HG02571 (cell line): Measurements from ENCODE around the gene TRPT1.

ENCODE experiments used
- ATAC-seq: cut with Tn5 transposase; IDR thresholded peaks from one replicate; pipeline ENCODE4 v1.9.1; 2021; ENCODE audit warnings: mild to moderate bottlenecking, moderate library complexity; ENCODE audit not compliant: unreplicated experiment

TRPT1 gene

DNA sequence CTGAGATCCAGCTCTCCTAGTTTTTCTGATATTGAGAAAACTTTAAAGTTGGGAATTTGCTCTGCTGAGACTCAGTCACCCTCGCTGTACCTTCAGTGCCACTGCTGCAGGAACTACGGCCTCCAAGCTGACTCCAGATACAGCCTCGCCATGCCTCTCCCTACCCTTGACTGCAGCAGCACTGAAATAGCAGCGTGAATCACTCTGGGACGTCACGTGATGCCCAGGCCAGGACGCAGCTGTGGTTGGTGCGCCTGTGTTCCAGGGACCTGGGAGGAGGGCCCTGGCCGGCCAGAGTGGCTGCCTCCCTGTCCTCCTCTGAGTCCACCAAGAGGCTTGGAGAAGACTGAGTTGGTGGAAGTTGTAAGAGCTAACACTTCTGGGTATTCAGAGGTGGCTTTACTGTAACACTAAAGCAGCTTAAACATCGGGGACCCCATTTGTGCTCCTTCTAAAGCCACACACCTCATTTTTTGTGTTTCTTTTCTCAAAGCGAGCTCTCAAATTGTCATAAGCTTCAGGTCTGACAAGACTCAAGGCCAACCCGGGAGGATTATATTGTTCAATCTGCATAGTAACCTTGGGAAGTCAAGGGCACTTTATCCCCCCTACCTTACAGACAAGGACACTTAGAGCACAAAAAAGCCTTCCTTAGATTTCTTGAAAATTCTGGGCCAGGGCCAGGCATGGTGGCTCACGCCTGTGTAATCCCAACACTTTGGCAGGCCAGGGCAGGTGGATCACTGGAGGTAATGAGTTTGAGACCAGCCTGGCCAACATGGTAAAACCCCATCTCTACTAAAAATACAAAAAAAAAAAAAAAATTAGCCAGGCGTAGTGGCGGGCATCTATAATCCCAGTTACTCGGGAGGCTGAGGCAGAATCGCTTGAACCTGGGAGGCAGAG, 44.2 kb downstream of the TRPT1 start:
- ATAC-seq, result no peak

DNA sequence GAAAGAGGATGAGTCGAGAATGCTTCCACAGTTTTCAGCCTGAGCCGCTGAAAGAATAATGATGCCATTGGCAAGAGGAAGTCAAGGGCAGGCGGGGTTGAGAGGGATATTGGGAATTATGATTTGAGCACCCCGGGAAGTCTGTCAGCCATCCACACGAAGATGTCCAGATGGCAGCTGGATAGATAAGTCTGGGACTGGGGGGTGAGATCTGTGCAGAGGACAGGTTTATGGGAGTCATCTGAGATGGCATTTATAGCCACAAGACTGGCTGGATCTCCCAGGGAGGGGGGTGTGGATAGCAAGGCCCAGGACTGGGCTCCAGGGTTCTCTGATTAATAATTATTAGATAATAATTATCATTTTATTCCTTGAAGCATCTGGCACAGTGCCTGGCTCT, 45.1 kb downstream of the TRPT1 start:
- ATAC-seq, result no peak

DNA sequence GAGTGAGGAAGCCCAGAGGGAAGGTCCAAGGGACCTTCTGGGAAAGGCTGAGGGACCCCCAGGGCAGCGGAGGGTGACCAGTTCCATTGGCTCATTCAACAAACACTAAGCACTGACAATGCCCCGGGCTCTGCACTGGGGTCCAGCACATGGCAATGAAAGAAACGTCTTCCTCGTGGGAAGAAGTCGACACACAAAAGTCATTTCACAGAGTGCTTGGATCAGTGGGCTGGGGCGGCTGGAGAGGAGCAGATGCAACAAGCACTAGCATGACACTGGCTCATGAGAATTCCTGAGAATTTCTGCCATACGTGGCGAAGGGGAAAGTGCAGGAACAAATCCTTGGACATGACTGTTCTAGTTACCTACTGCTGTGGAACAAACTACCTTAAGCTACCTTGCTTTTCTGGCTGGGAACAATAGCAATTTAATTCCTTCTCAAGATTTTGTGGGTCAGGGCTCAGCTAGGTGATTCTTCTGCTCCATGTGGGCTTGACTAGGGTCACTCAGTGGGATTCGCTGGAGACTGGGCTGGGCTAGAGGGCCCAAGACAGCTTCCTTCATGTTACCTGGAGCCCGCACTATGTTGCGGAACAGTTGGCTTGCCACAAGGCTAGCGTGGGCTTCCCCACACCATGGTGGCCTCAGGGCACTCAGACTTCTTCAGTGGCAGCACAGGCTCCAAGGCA, 46.9 kb downstream of the TRPT1 start:
- no peak for ATAC-seq

DNA sequence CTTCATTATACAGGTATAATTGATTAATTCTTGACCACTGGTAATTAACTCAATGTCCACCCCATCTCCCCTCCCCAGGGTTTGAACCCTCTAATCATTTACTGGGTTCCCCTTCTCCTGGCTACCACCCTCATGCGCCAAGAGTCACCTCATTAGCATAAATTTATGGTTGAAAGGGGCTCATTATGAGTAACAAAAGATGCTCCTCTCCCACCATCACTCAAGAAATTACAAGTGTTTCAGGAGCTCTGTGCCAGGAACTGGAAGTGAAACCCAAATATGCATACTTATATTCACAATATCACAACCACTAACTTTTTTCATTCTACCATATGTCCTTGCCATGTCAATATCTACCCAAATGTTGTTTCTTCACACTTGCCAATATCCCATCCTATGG, 47.8 kb downstream of the TRPT1 start:
- ATAC-seq, result no peak

DNA sequence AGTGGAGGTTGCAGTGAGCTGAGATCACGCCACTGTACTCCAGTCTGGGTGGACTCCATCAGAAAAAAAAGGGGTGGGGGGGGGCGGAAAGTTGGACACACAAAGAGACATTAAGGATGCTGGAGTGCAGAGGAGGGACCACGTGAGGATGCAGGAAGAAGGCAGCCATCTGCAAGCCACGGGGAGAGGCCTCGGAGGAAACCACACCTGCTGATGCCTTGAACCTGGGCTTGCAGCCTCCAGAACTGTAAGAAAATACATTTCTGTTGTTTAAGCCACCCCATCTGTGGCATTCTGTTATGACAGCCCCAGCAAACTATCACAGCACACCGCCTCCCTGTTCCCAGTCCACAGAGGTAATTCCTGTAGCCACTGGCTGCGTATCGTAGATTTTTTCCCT, 49.2 kb downstream of the TRPT1 start:
- ATAC-seq, result no peak
